GM06990 (cell line): ENCODE data around the gene P2RY2.

Experiments used
- DNase-seq: peaks from one replicate; pipeline ENCODE4 v3.0.0-alpha.2; 2011; ENCODE audit not compliant: insufficient read length; ENCODE audit errors: extremely low read depth
- H3K27me3 ChIP-seq: replicated peaks from 2 replicates; pipeline ENCODE4 v1.6.0; 2011; ENCODE audit warnings: low read length; ENCODE audit not compliant: control insufficient read depth, insufficient read depth
- H3K36me3 ChIP-seq: 2 replicates; pipeline ENCODE4 v1.5.1; 2011; ENCODE audit warnings: low read length; ENCODE audit not compliant: control insufficient read depth, insufficient read depth
- H3K4me3 ChIP-seq: replicated peaks from 2 replicates; pipeline ENCODE4 v1.5.1; 2011; ENCODE audit warnings: low read depth, mild to moderate bottlenecking, control low read depth, low read length
- TF ChIP-seq, protein P1 (sequence below): IDR thresholded peaks from 2 replicates; pipeline ENCODE4 v1.5.1; 2011; ENCODE audit warnings: low read length, control low read depth, mild to moderate bottlenecking, inconsistent platforms; ENCODE audit not compliant: insufficient read depth, poor library complexity, severe bottlenecking

Gene P2RY2

DNA sequence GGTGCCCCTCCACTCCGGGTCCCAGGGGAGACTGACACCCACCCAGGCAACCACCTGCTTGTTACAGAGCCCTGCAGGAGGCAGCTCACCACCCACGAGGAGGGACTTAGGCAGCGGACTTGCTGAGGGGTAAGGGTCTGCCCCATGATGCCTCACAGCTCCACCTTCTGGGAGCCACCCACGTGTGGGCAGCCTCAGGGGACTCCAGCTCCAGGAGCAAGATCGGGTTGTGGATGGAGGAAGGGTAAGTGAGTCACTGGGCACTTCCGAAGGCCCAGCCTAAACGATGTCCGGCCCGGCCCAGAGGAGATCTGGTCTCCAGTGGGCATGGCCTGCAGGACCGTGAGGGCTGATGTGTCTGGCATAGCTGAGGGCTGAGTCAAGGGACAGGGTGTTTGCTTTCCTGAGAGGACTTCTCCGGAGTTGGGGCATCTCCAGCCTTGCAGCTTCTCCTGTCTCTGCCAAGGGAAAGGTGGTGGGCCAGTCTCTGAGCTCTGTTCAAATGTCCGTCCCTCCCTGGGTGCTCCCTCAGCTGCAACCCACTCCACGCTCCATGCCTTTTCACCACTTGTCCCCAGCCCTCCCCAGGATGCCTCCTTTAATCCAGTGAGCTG is 32.3 kb upstream of the P2RY2 start:
- DNase-seq: no peak
- H3K36me3 ChIP-seq: no peaks in the 10 kb centered on the region
- TF ChIP-seq, protein P1, sequence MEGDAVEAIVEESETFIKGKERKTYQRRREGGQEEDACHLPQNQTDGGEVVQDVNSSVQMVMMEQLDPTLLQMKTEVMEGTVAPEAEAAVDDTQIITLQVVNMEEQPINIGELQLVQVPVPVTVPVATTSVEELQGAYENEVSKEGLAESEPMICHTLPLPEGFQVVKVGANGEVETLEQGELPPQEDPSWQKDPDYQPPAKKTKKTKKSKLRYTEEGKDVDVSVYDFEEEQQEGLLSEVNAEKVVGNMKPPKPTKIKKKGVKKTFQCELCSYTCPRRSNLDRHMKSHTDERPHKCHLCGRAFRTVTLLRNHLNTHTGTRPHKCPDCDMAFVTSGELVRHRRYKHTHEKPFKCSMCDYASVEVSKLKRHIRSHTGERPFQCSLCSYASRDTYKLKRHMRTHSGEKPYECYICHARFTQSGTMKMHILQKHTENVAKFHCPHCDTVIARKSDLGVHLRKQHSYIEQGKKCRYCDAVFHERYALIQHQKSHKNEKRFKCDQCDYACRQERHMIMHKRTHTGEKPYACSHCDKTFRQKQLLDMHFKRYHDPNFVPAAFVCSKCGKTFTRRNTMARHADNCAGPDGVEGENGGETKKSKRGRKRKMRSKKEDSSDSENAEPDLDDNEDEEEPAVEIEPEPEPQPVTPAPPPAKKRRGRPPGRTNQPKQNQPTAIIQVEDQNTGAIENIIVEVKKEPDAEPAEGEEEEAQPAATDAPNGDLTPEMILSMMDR: no peak
- H3K27me3 ChIP-seq: no peaks in the 10 kb centered on the region
- no peak overlapping the region for H3K4me3 ChIP-seq

DNA sequence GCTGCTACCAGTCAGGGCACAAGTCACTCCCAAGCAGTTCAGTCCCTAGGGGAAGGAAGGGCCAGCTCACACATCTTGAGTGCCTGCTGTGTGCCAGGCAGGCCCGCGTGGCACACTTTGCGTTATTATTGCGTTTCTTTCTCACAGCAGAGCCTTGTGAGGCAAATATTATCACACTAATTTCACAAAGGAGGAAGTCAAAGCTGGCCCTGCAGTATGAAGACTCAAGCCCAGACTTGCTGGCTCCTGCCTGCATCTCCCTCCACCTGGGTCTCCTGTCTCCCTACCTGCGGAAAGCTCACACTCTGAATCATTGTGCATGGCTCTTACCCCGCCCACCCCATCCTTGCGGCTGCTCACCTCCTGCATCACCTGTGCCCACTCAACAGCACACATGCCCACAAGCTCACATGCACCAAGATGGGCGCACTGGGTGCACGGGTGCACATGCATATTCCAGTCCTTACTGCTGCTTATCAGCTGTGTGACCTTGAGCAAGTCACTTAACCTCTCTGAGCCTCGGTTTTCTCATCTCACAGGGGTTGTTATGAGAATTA is 31.7 kb upstream of the P2RY2 start:
- H3K4me3 ChIP-seq: no peak overlapping the region
- no peaks in the 10 kb centered on the region for H3K36me3 ChIP-seq
- H3K27me3 ChIP-seq: no peaks in the 10 kb centered on the region
- TF ChIP-seq, protein P1: no peak
- DNase-seq: no peak

- no peak for DNase-seq
- TF ChIP-seq, protein P1: no peak
Observed at GRCh38 chr11:73186886-73187285, 31.2 kb upstream of the P2RY2 start.

GRCh38 chr11:73187854-73188253 is 30.2 kb upstream of the P2RY2 start:
- Histone ChIP-seq H3K27me3 (no peaks in the 10 kb centered on the region), H3K36me3 (no peaks in the 10 kb centered on the region), H3K4me3 (no peak overlapping the region)
- TF ChIP-seq, protein P1: no peak
- no peak for DNase-seq

More at GRCh38 chr11:73186886-73187285, 31.2 kb upstream of the P2RY2 start:
- H3K4me3 ChIP-seq: no peak overlapping the region
- no peaks in the 10 kb centered on the region for H3K27me3 ChIP-seq
- H3K36me3 ChIP-seq: no peaks in the 10 kb centered on the region

- TF ChIP-seq, protein P1: no peak
- no peak overlapping the region for H3K4me3 ChIP-seq
- no peaks in the 10 kb centered on the region for H3K27me3 ChIP-seq
- no peak for DNase-seq
- no peaks in the 10 kb centered on the region for H3K36me3 ChIP-seq
Observed at GRCh38 chr11:73188301-73188700, 29.8 kb upstream of the P2RY2 start.
